Measurements from ENCODE around the gene TPSD1. TPM values are rescaled to one million over a fixed set of nuclear protein-coding genes. Genes with fewer than 3 reads are reported as not detected.
"Not testable (repeated sequence)": the region's sequence is repeated elsewhere in the genome, so short reads cannot be mapped to it uniquely, and the experiment has no call there.

The TPSD1 gene
- total RNA-seq, 1 donor = not detected

GRCh38 chr16:1288813-1289476, 33.1 kb downstream of the TPSD1 start:
- no peak for DNase-seq (ENCODE audit: low read depth)
- no peak overlapping the region for H3K4me3 ChIP-seq (ENCODE audit: low read depth, low read length)
- no peak for TF ChIP-seq CTCF (IDR thresholded peaks at IDR 0.05; ENCODE audit: insufficient read depth, low read length)

- no peak for DNase-seq (ENCODE audit: low read depth)
- TF ChIP-seq CTCF (IDR thresholded peaks at IDR 0.05; ENCODE audit: insufficient read depth, low read length) = no peak
- no peak overlapping the region for H3K4me3 ChIP-seq (ENCODE audit: low read depth, low read length)
Measured at GRCh38 chr16:1289477-1289866, 33.6 kb downstream of the TPSD1 start.

- no peak overlapping the region for H3K4me3 ChIP-seq (ENCODE audit: low read depth, low read length)
- TF ChIP-seq CTCF (IDR thresholded peaks at IDR 0.05; ENCODE audit: insufficient read depth, low read length) = no peak
- DNase-seq (ENCODE audit: low read depth) = no peak
Measured at GRCh38 chr16:1290063-1290501, 34.2 kb downstream of the TPSD1 start.

- TF ChIP-seq CTCF (IDR thresholded peaks at IDR 0.05; ENCODE audit: insufficient read depth, low read length) = no peak
- no peak for DNase-seq (ENCODE audit: low read depth)
- no peak overlapping the region for H3K4me3 ChIP-seq (ENCODE audit: low read depth, low read length)
Measured at GRCh38 chr16:1290860-1291575, 35.1 kb downstream of the TPSD1 start.

- TF ChIP-seq CTCF (IDR thresholded peaks at IDR 0.05; ENCODE audit: insufficient read depth, low read length) = no peak
- H3K4me3 ChIP-seq (ENCODE audit: low read depth, low read length) = no peak overlapping the region
- no peak for DNase-seq (ENCODE audit: low read depth)
Measured at GRCh38 chr16:1291576-1291974, 35.7 kb downstream of the TPSD1 start.

- DNase-seq (ENCODE audit: low read depth); H3K4me3 ChIP-seq (ENCODE audit: low read depth, low read length): not testable (repeated sequence)
Measured at GRCh38 chr16:1292208-1292607, 36.3 kb downstream of the TPSD1 start.

- DNase-seq (ENCODE audit: low read depth); H3K4me3 ChIP-seq (ENCODE audit: low read depth, low read length): not testable (repeated sequence)
Measured at GRCh38 chr16:1292808-1293207, 36.9 kb downstream of the TPSD1 start.

Data from fibroblast of the aortic adventitia (primary cell).